ENCODE measurements around the gene NFYC.

- TF ChIP-seq POLR2A (IDR thresholded peaks at IDR 0.05), result no peak
- TF ChIP-seq POLR2AphosphoS5 (IDR thresholded peaks at IDR 0.05), result no peak
- TF ChIP-seq, protein P1, sequence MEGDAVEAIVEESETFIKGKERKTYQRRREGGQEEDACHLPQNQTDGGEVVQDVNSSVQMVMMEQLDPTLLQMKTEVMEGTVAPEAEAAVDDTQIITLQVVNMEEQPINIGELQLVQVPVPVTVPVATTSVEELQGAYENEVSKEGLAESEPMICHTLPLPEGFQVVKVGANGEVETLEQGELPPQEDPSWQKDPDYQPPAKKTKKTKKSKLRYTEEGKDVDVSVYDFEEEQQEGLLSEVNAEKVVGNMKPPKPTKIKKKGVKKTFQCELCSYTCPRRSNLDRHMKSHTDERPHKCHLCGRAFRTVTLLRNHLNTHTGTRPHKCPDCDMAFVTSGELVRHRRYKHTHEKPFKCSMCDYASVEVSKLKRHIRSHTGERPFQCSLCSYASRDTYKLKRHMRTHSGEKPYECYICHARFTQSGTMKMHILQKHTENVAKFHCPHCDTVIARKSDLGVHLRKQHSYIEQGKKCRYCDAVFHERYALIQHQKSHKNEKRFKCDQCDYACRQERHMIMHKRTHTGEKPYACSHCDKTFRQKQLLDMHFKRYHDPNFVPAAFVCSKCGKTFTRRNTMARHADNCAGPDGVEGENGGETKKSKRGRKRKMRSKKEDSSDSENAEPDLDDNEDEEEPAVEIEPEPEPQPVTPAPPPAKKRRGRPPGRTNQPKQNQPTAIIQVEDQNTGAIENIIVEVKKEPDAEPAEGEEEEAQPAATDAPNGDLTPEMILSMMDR (IDR thresholded peaks at IDR 0.05), result no peak
These were observed 78.3 kb downstream of the NFYC start for GRCh38 chr1:40769815-40770214.

Measured in breast epithelium (tissue), 3 donors.